Mucosa of stomach (tissue), 1 donor: Measurements from ENCODE around the gene MVD.

ENCODE experiments used
- H3K27me3 ChIP-seq: one replicate; pipeline ENCODE4 v1.7.0; 2013; ENCODE audit warnings: mild to moderate bottlenecking, low read length; ENCODE audit not compliant: control insufficient read depth, insufficient read depth
- H3K36me3 ChIP-seq: one replicate; pipeline ENCODE4 v1.7.0; 2013; ENCODE audit warnings: low read length; ENCODE audit not compliant: control insufficient read depth, insufficient read depth
- H3K4me1 ChIP-seq: one replicate; pipeline ENCODE4 v1.7.0; 2013; ENCODE audit warnings: mild to moderate bottlenecking, low read length; ENCODE audit not compliant: control insufficient read depth, insufficient read depth
- H3K4me3 ChIP-seq: one replicate; pipeline ENCODE4 v1.7.0; 2013; ENCODE audit warnings: low read length
- H3K9ac ChIP-seq: one replicate; pipeline ENCODE4 v1.7.0; 2013; ENCODE audit warnings: mild to moderate bottlenecking, low read length, moderate library complexity
- H3K9me3 ChIP-seq: one replicate; pipeline ENCODE4 v1.7.0; 2013; ENCODE audit warnings: mild to moderate bottlenecking, low read length, moderate library complexity; ENCODE audit not compliant: control insufficient read depth
- donor health status: Pancreatic carcinoma.

MVD gene

GRCh38 chr16:88693420-88694177 lies 30.7 kb upstream of the MVD start:
- Histone ChIP-seq H3K4me3 (no peak overlapping the region), H3K4me1 (peaks cover 8% of the 10 kb centered on the region), H3K9ac (no peak overlapping the region), H3K36me3 (no peaks in the 10 kb centered on the region), H3K9me3 (no peaks in the 10 kb centered on the region), H3K27me3 (peaks cover 22% of the 10 kb centered on the region)

- no peaks in the 10 kb centered on the region for H3K9me3 ChIP-seq
- H3K4me1 ChIP-seq, result peaks cover 15% of the 10 kb centered on the region
- H3K27me3 ChIP-seq, result peaks cover 22% of the 10 kb centered on the region
- H3K36me3 ChIP-seq, result no peaks in the 10 kb centered on the region
- H3K9ac ChIP-seq, result no peak overlapping the region
- H3K4me3 ChIP-seq, result no peak overlapping the region
Observed at GRCh38 chr16:88692861-88693260, 30.0 kb upstream of the MVD start.

- Histone ChIP-seq H3K36me3 (no peaks in the 10 kb centered on the region), H3K9ac (no peak overlapping the region), H3K4me3 (no peak overlapping the region), H3K4me1 (peaks cover 23% of the 10 kb centered on the region), H3K27me3 (peaks cover 22% of the 10 kb centered on the region), H3K9me3 (no peaks in the 10 kb centered on the region)
Observed at GRCh38 chr16:88691924-88692560, 29.2 kb upstream of the MVD start.

- H3K4me1 ChIP-seq, result peaks cover 27% of the 10 kb centered on the region
- H3K27me3 ChIP-seq, result peaks cover 25% of the 10 kb centered on the region
- no peaks in the 10 kb centered on the region for H3K36me3 ChIP-seq
- H3K4me3 ChIP-seq, result no peak overlapping the region
- no peaks in the 10 kb centered on the region for H3K9me3 ChIP-seq
- H3K9ac ChIP-seq, result no peak overlapping the region
Observed at GRCh38 chr16:88691129-88691813, 28.4 kb upstream of the MVD start.

- peaks cover 31% of the 10 kb centered on the region for H3K27me3 ChIP-seq
- no peak overlapping the region for H3K4me3 ChIP-seq
- no peak overlapping the region for H3K9ac ChIP-seq
- no peaks in the 10 kb centered on the region for H3K9me3 ChIP-seq
- peaks cover 33% of the 10 kb centered on the region for H3K4me1 ChIP-seq
- no peaks in the 10 kb centered on the region for H3K36me3 ChIP-seq
Observed at GRCh38 chr16:88690341-88691128, 27.6 kb upstream of the MVD start.

GRCh38 chr16:88688013-88688778 lies 25.3 kb upstream of the MVD start:
- H3K9ac ChIP-seq, result no peak overlapping the region

GRCh38 chr16:88687676-88688012 lies 24.8 kb upstream of the MVD start:
- no peaks in the 10 kb centered on the region for H3K36me3 ChIP-seq
- H3K9me3 ChIP-seq, result no peaks in the 10 kb centered on the region
- H3K4me1 ChIP-seq, result peaks cover 34% of the 10 kb centered on the region
- H3K9ac ChIP-seq, result no peak overlapping the region
- H3K27me3 ChIP-seq, result peaks cover 48% of the 10 kb centered on the region
- no peak overlapping the region for H3K4me3 ChIP-seq

More at GRCh38 chr16:88688013-88688778, 25.3 kb upstream of the MVD start:
- H3K4me1 ChIP-seq, result peaks cover 35% of the 10 kb centered on the region
- no peaks in the 10 kb centered on the region for H3K9me3 ChIP-seq
- peaks cover 51% of the 10 kb centered on the region for H3K27me3 ChIP-seq
- no peak overlapping the region for H3K4me3 ChIP-seq
- H3K36me3 ChIP-seq, result no peaks in the 10 kb centered on the region

- no peaks in the 10 kb centered on the region for H3K36me3 ChIP-seq
- H3K27me3 ChIP-seq, result peaks cover 49% of the 10 kb centered on the region
- H3K4me1 ChIP-seq, result peaks cover 30% of the 10 kb centered on the region
- no peak overlapping the region for H3K9ac ChIP-seq
- H3K9me3 ChIP-seq, result no peaks in the 10 kb centered on the region
- H3K4me3 ChIP-seq, result no peak overlapping the region
Observed at GRCh38 chr16:88687254-88687576, 24.3 kb upstream of the MVD start.

- Histone ChIP-seq H3K27me3 (peaks cover 55% of the 10 kb centered on the region), H3K36me3 (no peaks in the 10 kb centered on the region), H3K9ac (peak within 1 kb of the TSS; percentile 41), H3K9me3 (no peaks in the 10 kb centered on the region), H3K4me3 (no peak within 1 kb of the TSS), H3K4me1 (peaks cover 27% of the 10 kb centered on the region)
Observed at GRCh38 chr16:88686439-88687253, 23.8 kb upstream of the MVD start, which contains the start of gene SNAI3. Gene SNAI3, minus strand, starts transcription at chr16:88686507. Its CDS starts 101 bp downstream, at chr16:88686406.

GRCh38 chr16:88686062-88686438 lies 23.2 kb upstream of the MVD start:
- Histone ChIP-seq H3K4me3 (no peak overlapping the region), H3K9me3 (no peaks in the 10 kb centered on the region), H3K27me3 (peaks cover 54% of the 10 kb centered on the region), H3K36me3 (no peaks in the 10 kb centered on the region), H3K9ac (peak overlapping the region; percentile 41), H3K4me1 (peaks cover 27% of the 10 kb centered on the region)
